Renal pelvis (tissue), 12 donors: ENCODE data around the gene CD300E. TPM values are rescaled to one million over a fixed set of nuclear protein-coding genes. Genes with fewer than 3 reads are reported as not detected.

Experiments used
- DNase-seq: peaks from one replicate; pipeline ENCODE4 v3.0.0-alpha.2; 2013
- long read RNA-seq, 16 experiments: transcript quantifications; one replicate each; lab custom pipeline, GENCODE V29; 2026
- polyA plus RNA-seq, 3 donors: library from polyadenylated mRNA; unstranded; fragments of 120-200 nt; gene quantifications; one replicate each; pipeline ENCODE4 v1.2.1, GENCODE V29; 2013; ENCODE audit not compliant: insufficient read length in 3 of 3

The CD300E gene, protein sequence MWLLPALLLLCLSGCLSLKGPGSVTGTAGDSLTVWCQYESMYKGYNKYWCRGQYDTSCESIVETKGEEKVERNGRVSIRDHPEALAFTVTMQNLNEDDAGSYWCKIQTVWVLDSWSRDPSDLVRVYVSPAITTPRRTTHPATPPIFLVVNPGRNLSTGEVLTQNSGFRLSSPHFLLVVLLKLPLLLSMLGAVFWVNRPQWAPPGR
- polyA plus RNA-seq, result under 1 TPM; 0.11 to 0.22 (median 0.13) TPM
- long read RNA-seq, donor 1, partial matches to known transcripts, result 0 of 1 reads
- long read RNA-seq, donor 1, other reads (novel, unspliced or antisense), result 0 of 1 reads
- long read RNA-seq, donor 2, result 0 reads
- long read RNA-seq, donor 3, result 0 reads
- long read RNA-seq, donor 4, result 0 reads
- long read RNA-seq, donor 5, result 0 reads
- long read RNA-seq, donor 6, result 0 reads
- long read RNA-seq, donor 7, result 0 reads
- long read RNA-seq, donor 8, result 0 reads
- long read RNA-seq, donor 9, result 0 reads
- long read RNA-seq, donor 10, result 0 reads
- long read RNA-seq, donor 11, result 0 reads
- long read RNA-seq, donor 12, partial matches to known transcripts, result 0 of 1 reads
- long read RNA-seq, donor 12, other reads (novel, unspliced or antisense), result 0 of 1 reads
- long read RNA-seq, donor 13, result 0 reads
- long read RNA-seq, donor 14, result 0 reads
- long read RNA-seq, donor 15, result 0 reads
- long read RNA-seq, donor 16, result 0 reads

DNA sequence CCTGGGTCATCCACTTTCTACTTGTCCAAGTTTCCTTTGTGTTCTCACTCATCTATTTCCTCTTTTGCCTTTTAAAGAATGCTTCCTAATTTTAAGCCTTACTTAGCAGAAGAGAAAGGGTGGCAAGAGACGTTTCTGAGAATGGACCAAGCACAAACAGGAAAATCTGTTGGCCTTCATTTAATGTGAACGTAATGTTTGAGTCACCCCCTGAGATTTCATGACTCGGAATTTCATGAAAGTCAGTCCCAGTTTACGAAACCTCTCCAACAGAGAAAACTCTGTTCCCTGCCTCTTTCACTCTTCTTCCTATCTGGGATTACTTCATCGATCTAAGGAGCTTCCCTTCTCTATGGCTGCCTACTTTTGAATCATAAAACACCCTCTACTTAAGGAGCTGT is at the start of gene CD300E:
TSS of gene CD300E (minus strand) at position 46 of the 401 bp plus-strand sequence. CDS start 117 bp downstream, outside the sequence.
- no peak for DNase-seq

DNA sequence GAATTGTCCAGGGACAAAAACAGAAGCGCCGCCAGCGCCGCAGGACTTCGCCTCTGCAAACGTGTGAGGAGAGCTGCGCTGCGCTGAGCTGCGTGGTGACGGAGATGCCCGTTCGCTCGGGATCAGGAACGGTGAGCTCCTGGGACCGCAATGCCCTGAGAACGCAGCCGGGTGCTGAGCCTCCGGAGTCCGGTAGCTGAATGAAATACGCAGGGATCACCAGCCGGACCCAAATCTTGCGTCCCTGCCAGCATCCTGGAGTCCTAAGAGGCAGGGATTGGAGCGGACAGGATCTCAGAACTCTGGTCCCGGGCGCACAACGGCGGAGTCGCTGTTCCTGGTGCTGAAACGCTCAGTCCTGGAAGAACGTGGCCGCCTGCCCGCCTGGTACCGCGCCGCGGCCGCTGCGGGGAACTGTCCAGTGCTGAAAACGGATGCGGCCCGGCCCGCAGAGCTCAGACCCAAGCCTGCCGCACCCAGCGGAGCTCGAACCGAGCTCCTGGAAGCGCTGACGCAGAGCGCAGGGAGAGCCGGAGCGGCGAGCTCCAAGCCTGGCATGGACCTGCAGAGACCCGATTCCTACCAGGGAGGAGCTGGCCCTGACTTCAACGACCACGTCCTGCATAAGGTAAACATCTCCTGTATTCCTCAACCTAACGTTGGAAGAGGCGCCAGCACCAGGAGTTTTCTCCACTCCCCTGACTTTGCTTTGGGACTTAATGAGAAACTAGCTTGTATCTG is 47.7 kb upstream of the CD300E start:
- peak; percentile 92 for DNase-seq

DNA sequence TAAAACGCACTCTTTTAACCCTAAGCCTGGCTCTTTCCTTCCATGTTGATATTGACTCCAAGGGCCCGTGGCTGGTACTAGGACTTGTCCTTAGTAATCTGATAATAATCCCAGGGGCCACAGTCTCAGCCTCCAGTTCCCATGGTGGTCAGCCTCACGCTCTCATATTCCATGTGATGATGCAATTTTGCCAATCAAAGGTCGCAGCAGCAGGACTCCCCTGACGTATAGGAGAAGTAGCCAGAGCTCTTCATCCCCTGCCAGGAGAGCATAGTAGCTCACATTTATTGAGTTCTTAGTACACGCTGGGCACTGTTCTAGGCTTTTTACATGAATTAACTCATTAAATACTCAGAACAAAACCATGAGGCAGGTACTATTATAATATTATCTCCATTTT is 46.8 kb upstream of the CD300E start:
- no peak for DNase-seq

DNA sequence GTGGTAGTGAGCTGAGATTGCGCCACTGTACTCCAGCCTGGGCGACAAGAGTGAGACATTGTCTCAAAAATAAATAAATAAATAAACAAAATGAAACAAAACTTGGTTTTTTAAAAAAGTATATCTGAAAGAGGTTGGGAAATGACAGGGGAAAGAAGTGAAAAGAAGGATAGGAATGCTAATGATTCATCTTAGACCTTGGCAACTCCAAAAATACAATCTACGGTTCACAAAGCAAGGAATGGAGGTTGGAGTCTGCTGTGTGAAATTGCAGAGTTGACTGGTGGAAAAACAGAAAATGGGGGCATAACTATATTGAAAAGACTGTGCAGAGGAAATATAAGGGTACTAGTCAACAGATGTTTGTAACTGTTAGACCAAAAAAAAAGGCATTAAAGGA is 40.0 kb upstream of the CD300E start:
- no peak for DNase-seq

DNA sequence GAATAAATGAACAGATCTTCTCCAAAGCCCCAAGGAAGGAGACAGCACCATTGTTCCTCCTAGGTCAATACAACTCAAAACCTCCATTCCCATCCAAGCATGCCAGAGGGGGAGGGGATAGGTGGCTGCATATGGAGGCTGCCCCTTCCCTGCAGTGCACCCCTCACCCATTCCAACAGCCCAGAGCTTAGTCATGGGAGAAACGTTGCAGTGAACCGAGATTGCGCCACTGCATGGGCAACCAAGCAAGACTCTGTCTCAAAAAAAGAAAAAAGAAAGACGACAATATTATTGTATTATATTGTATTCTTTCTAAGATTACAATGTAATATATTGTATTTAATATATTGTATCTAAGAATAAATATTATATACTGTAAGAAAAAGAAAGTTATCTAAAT is 36.4 kb upstream of the CD300E start:
- no peak for DNase-seq

DNA sequence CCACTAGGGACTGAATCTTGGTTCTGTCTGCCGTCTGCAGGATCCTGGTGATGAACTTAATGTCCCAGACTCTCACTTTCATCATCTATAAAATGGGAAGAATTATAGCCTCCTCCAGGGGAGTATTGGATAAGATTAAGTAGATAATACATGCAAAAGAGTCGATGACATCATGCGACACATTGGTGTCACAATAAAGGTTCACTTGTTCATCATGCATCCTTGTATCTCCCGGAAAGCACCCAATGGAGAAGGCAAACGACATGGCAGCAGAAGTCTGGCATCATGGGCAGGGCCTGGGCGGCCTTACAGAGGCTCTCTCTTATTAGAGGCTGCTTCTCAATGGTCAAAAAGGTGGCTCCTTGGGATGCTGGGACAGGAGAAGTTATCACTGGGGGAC is 35.1 kb upstream of the CD300E start:
- DNase-seq, result no peak

DNA sequence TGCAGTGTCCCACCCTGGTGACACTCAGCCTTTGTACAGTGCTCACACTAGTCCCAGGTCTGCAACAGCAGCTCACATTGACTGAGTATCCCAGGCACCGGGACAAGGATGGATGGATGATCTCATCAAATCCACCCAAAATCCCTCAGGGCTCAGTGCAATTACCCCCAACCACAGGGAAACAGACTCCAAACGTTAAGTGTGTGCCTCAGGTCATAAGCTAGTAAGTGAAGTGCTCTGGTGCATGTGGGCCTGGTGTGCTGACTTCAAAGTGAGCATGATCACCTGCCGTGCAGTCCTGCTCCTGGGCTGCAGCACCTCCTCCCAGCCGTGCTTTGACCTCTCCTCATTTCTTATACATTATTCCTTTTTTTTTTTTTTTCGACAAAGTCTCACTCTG is 31.2 kb upstream of the CD300E start:
- DNase-seq, result no peak

DNA sequence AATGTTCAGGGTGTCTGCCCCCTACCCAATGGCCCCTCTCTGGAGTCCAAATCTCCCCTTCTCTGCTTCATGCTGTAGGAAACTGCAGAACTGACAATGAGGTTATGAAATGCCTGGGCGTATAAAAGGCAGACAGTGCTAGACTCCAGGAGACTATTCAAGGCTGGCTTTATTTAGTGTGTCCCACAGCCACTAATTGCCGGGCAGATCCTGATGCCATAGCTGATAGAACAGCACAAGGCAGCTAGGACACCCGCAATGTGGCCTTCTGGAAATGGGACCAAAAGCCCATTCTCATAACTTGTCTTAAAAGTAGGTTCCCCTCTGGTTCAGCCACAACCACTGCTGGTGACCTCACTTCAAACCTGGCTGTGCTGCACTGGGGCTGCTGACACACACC is 28.5 kb upstream of the CD300E start:
- DNase-seq, result no peak

DNA sequence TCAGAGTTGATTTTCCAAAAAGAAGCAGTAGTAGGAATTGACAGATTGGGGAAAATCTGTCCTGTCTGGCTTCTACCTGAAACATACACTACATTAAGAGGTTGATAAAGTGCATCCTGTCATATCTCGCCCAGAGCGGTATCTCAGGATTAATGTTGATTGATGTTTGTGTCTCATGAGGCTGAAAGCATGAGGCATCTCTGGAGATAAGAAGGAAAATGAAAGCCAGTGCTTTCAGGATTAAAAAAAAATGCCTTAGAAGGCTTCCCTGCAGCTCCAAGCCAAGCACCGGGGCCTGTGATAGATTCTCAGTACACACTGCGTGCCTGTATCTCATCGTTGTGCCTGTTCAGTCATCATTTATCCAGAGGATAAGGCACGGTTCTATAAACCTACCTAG is 26.4 kb upstream of the CD300E start:
- no peak for DNase-seq

DNA sequence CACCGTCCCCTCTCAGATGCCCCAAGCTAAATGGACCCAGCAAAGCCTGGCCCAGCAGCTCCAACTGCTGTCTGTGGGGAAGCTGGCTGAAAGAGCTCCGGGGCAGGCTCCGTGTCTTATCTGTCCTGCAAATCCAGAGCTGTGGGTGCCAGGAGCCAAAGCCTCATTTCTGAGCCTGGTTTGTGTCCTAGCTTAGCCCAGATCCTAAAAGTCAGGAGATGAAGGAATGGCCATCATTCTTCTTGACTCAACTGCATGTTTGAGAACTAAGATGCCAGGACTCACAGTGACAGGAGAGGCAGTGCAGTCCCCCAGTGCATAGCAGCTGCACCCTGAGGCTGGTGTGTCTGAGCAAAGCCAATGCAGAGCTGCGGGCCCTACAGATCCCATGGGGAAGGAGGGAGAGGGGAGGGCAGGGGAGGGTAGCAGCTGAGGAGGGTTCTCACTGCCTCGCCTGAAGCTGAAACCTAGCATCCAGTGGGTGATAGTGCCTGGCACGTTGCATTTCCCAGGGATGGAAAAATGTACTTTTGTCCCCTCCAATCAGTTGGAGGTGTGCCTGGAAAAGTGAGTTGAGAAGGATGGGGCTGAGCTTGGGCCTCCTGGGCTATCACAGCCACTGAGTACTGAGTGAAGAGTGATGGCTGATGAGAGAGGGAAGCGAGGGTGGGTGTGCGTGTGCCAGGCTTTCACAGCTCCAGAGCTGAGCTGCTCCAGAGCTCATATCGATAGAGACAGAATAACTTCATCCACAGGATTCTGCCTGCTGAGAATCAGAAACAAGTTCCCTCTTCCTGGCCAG is 24.5 kb upstream of the CD300E start:
- DNase-seq, result no peak

DNA sequence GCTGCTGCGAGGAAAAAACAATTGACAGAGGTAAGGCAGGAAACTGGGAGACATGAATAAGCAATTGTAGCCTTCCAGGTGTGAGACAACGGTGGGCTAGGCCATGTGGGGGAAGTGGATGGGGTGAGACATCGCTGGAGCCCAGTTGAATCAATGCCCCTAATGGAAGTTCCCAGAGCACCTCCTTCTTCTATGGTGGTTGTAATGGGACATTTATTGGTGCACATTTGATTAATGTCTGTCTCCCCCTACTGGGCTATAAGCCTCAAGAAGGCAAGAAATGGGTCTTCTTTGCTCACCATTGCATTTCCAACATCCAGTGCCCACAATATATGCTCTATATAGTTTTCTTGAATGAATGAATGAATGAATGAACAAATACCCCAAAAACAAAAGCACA is 22.7 kb upstream of the CD300E start:
- no peak for DNase-seq

DNA sequence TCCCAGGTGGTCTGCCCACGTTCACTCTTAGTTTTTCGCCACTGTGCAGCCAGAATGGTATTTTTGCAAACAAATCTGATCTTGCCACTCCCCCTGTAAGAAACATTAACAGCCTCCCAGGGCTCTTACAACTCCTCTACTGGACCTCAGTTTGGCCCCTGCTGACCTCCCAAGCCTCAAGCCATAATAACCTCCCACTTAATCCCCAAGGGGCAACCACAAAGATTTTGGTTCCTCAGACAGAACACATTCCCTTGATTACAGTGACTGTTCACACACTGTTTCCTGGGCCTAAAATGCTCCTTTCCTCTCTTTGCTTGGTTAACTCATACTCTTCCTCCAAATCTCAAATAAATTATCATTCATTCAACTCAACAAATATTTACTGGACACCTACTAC is 21.5 kb upstream of the CD300E start:
- no peak for DNase-seq

DNA sequence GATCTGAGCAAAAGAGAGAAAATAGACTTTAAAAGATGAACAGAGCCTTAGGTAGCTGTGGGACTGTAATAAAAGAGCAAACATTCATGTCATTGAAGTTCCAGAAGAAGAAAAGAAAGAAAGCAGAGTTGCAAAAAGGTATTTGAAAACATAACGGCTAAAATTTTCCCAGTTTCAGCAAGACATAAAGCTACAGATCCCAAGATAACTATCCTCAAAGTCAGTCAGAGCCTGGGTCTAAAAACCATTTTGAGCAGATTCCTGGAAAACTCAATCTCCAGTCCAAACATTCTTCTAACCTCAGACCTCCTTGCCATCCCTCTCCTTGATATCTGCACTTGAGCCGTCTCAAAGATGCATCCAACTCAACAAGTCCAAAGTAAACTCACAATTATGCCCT is 20.9 kb upstream of the CD300E start:
- no peak for DNase-seq

DNA sequence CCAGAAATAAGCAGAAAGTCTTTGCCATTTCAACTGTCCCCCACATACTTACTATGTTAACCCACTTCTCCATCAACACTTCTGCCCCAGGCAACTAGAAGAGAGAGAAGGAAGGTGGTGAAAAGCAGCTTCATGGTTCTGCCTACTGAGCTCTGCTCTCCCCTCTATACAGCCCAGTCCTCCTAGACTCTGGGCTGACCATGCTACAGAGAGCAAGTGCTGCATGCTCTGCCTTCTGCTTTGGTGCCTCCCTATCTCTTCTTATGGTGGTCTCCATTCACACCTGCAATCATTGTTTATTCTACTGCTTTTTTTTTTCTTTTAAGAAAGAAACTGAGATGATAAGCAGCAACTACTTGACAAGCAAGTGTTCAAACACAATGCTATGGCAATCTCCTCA is 20.3 kb upstream of the CD300E start:
- no peak for DNase-seq

DNA sequence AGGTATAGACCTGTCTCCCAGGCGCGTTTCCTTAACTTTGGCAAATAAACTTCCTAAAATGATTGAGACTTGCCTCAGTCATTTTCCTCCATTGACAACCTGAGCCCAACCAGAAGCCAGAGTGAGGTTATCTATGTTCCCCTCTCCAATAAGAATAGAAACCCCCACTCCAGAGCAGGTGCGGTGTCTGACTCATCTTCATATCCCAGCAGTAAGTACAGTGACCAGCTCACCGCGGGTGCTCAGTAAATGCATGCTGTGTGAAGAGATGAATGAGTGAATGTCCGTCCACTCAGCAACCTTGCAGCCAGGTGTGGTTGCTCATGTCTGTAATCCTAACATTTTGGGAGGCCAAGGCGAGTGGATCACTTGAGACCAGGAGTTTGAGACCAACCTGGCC is 19.5 kb upstream of the CD300E start:
- DNase-seq, result no peak

DNA sequence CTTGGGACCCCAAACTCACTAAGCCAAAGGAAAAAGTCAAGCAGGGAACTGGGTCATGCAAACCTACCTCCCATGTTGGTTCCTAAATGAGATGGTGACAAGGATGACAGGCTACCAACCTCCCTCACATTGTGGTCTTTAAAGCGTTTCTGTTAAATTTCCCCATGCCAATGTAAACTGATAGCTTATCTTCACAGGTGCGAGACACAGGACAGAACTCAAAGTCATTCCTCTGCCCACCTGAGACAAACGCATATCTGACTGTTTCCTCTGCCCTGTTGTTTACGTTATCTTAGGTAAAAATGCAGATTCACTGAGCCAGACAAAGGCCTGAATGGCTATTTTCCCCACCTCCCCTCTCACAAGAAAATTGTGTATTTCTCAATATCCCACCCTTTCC is 19.0 kb upstream of the CD300E start:
- no peak for DNase-seq

DNA sequence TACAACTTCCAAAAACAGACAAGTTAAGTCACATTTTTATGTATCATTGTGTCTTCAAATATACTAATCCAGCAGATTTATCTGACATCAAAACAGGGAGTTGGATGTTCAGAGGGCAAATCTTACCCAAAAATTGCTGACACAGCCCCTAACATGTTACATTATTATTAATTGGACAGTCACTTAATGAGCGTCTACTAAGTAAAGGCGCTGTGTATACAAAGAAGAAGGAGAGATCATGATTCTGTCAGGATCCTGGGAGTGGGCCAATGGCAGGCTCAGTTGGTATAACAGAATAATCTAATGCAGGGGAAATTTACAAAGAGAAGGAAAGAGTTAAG is 18.4 kb upstream of the CD300E start:
- DNase-seq, result no peak

DNA sequence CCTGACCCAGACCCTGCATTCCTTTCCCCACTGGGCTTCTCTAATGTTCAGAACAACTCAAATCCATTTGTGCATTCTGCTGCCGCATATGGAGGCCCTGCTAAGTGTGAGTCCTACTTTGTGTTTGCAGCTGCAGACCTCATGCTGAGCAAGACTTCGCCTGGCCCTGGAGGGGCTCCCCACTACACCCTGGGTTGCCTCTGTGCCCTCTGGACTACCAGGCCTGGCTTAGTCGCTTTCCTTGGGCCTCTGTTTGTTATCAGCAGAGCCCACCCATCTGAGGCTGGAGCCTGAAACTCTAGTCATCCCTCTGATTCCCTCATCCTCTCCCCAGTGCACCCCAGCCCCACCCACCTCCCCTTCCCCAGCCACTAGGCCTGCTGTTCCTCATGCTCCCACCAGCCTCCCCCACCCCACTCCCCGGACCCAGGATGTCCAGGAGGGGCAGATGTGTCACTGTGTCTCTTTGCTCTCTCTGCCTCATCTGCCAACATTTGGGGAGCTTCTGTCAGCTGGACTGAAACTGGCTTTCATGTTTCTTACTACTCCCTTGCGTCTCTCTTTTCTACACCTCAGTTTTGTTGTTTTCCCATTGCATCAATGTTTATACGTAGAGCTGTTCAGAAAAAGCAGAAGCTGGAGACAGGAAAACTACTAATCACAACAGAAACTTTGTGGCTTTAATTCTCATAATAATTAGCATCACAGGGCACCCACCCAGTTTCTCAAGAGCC is 17.9 kb upstream of the CD300E start:
- no peak for DNase-seq

DNA sequence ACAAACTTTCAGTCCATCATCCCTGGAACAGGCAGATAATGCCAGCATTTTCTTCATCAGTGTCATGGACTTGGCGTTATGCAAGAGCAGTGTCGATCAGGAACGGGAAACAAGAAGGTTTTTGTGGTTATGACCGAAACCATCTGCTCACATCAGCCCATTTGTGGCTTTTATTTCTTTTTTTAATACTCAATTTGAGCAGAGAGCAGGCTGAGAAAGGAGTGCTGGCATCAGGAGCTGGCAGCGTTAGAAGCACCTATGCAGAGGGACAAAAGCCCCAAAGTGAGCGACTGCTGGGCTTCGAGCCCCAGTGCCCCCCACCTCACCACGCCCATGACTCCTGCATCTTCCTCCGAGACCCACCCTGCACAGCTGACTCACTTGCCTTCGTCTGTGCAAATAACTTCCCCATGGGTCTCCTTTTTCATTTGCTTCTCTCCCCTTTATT is 16.2 kb upstream of the CD300E start:
- DNase-seq, result no peak

DNA sequence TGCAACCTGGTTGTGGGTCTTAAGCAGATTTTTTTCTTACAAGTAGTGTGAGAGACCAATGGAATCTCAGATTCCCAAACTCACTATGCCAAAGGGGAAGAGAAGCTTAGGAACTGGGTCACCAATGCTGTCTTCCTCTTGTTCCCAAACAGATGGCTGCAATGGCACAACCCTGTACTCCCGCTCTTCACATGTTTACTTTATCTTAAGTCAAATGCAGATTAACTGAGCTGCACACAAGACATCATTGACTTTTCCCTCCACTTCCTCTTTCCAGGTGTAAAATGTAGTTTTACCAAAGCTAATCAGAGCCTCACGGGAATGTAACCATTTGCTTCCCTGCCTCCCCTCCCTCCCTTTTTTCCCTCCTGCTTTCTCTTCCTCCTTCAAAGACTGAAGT is 14.4 kb upstream of the CD300E start:
- DNase-seq, result no peak

DNA sequence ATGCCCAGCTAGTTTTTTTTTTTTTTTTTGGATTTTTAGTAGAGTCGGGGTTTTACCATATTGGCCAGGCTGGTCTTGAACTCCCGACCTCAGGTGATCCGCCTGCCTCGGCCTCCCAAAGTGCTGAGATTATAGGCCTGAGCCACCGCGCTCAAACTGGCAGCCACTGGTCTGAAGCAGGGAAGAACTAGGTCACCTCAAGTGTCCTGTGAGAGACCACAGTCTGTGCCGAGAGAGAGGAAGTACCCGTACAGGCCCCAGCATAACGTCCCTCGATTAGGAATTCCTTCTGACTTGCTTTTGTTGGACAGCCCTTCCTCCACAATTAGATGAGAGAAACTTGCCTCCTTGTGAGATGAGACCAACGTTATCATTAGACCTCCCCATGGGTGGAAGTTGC is 13.7 kb upstream of the CD300E start:
- DNase-seq, result no peak
